ENCODE results near the gene SOCS1. TPM values are rescaled to one million over a fixed set of nuclear protein-coding genes. Genes with fewer than 3 reads are reported as not detected.
A peak's percentile ranks its signal among the peaks of the same experiment; 100 is the strongest.

Gene SOCS1
- total RNA-seq, 1 donor from 2014 or later: 1.6 TPM

DNA sequence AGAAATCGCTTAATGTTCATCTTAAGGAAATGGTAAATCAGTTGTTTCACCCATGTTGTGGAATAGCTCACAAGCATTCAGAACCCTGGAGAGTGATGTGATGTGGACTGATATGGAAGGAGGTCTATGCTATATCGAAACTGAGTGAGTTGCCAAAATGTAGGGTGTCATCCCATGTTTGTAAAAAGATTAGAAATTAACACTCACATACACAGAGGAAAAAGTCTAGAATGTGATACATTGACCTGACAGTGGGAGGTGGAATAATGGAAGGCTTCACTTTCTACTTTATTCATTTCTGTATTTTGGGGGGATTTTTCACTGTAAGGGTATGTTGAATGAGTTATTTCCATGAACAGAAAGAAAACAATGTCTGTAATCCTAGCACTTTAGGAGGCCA is 29.8 kb upstream of the SOCS1 start:
- Mint-ChIP-seq H3K27ac (no peak overlapping the region), H3K36me3 (no peaks in the 10 kb centered on the region)
- TF ChIP-seq EZH2phosphoT487 (IDR thresholded peaks at IDR 0.05): no peak
- no peak for TF ChIP-seq EZH2 (IDR thresholded peaks at IDR 0.05)
- TF ChIP-seq, protein P1, sequence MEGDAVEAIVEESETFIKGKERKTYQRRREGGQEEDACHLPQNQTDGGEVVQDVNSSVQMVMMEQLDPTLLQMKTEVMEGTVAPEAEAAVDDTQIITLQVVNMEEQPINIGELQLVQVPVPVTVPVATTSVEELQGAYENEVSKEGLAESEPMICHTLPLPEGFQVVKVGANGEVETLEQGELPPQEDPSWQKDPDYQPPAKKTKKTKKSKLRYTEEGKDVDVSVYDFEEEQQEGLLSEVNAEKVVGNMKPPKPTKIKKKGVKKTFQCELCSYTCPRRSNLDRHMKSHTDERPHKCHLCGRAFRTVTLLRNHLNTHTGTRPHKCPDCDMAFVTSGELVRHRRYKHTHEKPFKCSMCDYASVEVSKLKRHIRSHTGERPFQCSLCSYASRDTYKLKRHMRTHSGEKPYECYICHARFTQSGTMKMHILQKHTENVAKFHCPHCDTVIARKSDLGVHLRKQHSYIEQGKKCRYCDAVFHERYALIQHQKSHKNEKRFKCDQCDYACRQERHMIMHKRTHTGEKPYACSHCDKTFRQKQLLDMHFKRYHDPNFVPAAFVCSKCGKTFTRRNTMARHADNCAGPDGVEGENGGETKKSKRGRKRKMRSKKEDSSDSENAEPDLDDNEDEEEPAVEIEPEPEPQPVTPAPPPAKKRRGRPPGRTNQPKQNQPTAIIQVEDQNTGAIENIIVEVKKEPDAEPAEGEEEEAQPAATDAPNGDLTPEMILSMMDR (IDR thresholded peaks at IDR 0.05): no peak

DNA sequence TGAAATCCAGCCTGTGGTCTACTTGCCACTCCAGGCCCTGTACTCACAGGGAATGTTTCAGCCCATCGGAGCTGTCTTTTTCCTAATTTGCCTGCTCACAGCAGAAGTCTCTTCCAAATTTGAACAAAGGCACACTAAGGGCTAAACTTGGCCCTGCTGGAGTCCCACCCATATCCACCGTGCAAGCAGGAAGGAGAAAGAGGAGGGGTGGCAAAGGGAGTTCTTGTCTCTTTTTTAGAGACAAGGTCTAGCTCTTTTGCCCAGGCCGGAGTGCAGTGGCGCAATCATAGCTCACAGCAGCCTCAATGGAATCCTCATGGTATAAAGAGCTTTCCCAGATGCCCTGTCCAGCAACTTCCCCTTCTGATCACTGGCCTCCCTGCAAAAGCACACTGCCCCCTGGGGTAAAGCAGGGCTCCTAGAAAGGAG is 27.8 kb upstream of the SOCS1 start:
- H3K36me3 ChIP-seq: no peaks in the 10 kb centered on the region
- H3K4me3 ChIP-seq: no peak overlapping the region
- H3K27ac ChIP-seq: no peak overlapping the region
- no peak overlapping the region for H2AFZ ChIP-seq (replicated peaks)
- peak; percentile 33 for DNase-seq (ENCODE audit: low spot score)
- Mint-ChIP-seq H3K4me3 (no peak overlapping the region), H3K27ac (no peak overlapping the region), H3K9me3 (peaks cover 3% of the 10 kb centered on the region), H3K4me1 (peaks cover 20% of the 10 kb centered on the region), H3K36me3 (no peaks in the 10 kb centered on the region), H3K27me3 (ENCODE audit: insufficient read depth, low read depth) (peaks cover 8% of the 10 kb centered on the region)
- TF ChIP-seq, protein P1 (IDR thresholded peaks at IDR 0.05): no peak
- TF ChIP-seq EZH2 (IDR thresholded peaks at IDR 0.05) (no peak), EZH2phosphoT487 (IDR thresholded peaks at IDR 0.05) (no peak)
- H3K4me2 ChIP-seq: no peak overlapping the region
- H3K9ac ChIP-seq: no peak overlapping the region
- H3K4me1 ChIP-seq: peaks cover 3% of the 10 kb centered on the region
- no peaks in the 10 kb centered on the region for H3K9me3 ChIP-seq (ENCODE audit: low read depth)
- H3K79me2 ChIP-seq (ENCODE audit: low read depth): no peaks in the 10 kb centered on the region
- H3K27me3 ChIP-seq: no peaks in the 10 kb centered on the region
- H3F3A ChIP-seq (ENCODE audit: low read depth): no peaks in the 10 kb centered on the region
- no peaks in the 10 kb centered on the region for H4K20me1 ChIP-seq (ENCODE audit: low read depth)

More for the DNA sequence above, 29.8 kb upstream of the SOCS1 start:
- no peak overlapping the region for H3K4me2 ChIP-seq
- no peak for DNase-seq (ENCODE audit: low spot score)
- no peaks in the 10 kb centered on the region for H4K20me1 ChIP-seq (ENCODE audit: low read depth)
- H3K9ac ChIP-seq: no peak overlapping the region
- no peaks in the 10 kb centered on the region for H3K36me3 ChIP-seq
- no peaks in the 10 kb centered on the region for H3K27me3 ChIP-seq
- H3K9me3 ChIP-seq (ENCODE audit: low read depth): no peaks in the 10 kb centered on the region
- peaks cover 6% of the 10 kb centered on the region for H3K9me3 Mint-ChIP-seq
- peaks cover 22% of the 10 kb centered on the region for H3K4me1 Mint-ChIP-seq
- no peak overlapping the region for H2AFZ ChIP-seq (replicated peaks)
- no peak overlapping the region for H3K27ac ChIP-seq
- no peak overlapping the region for H3K4me3 Mint-ChIP-seq
- H3F3A ChIP-seq (ENCODE audit: low read depth): no peaks in the 10 kb centered on the region
- peaks cover 3% of the 10 kb centered on the region for H3K4me1 ChIP-seq
- H3K4me3 ChIP-seq: no peak overlapping the region
- H3K79me2 ChIP-seq (ENCODE audit: low read depth): no peaks in the 10 kb centered on the region
- peaks cover 8% of the 10 kb centered on the region for H3K27me3 Mint-ChIP-seq (ENCODE audit: insufficient read depth, low read depth)

DNA sequence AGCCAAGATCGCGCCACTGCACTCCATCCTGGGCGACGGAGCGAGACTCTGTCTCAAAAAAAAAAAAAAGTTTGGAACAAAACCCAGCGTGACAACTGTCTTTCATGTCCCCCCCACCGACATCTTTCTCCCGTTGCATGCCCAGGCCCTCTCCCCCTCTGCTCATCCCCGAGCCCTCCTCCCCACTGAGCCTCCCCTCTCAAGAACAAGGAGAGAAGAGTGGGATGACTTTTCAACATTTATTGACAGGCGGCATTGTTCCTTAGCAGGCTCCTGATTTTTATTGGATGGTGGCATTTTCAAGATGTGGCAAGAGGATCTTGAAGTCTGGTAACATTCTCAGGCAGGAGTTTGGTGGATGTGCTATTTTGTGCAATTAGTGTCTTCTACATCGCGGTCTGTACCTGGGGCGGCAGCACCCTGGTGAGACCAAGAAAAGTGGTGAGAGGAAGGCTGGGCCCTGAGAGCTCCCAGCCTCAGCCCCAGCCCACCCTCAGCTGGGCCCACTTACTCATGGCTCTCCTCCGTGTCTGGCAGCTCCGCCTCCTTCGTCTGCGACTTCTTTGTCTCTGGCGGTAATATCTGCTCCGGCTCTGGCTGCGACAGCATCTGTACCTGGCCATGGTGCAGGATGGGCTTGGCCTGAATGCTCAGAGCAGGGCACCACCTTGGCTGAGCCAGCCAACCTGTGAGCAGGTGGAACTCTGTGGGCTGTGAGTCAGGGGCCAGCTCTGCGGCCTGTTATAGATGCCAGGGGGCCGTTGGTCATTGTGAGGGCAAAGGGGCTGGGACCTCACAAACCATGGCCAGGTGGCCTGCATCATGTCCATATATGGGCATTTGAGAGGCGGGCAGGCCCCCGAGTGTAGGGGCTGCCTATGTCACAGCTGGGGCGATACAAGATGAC is 24.9 kb upstream of the SOCS1 start, which contains the start of gene PRM1:
Gene PRM1 (minus strand): TSS at position 715 of the 907 bp plus-strand sequence. CDS start 92 bp downstream, at position 623.
- Histone ChIP-seq H3F3A (ENCODE audit: low read depth) (no peaks in the 10 kb centered on the region), H3K4me1 (peaks cover 3% of the 10 kb centered on the region), H4K20me1 (ENCODE audit: low read depth) (no peaks in the 10 kb centered on the region), H3K9ac (no peak within 1 kb of the TSS), H3K27ac (no peak within 1 kb of the TSS), H3K4me3 (no peak within 1 kb of the TSS), H3K27me3 (no peaks in the 10 kb centered on the region), H3K79me2 (ENCODE audit: low read depth) (no peaks in the 10 kb centered on the region), H3K36me3 (no peaks in the 10 kb centered on the region), H2AFZ (replicated peaks) (no peak within 1 kb of the TSS), H3K9me3 (ENCODE audit: low read depth) (no peaks in the 10 kb centered on the region), H3K4me2 (no peak within 1 kb of the TSS)
- H3K4me1 Mint-ChIP-seq: peaks cover 13% of the 10 kb centered on the region
- TF ChIP-seq EZH2 (IDR thresholded peaks at IDR 0.05): no peak
- TF ChIP-seq, protein P1 (IDR thresholded peaks at IDR 0.05): no peak
- TF ChIP-seq EZH2phosphoT487 (IDR thresholded peaks at IDR 0.05): no peak
- peak within 1 kb of the TSS; percentile 46 for H3K27ac Mint-ChIP-seq
- H3K27me3 Mint-ChIP-seq (ENCODE audit: insufficient read depth, low read depth): peaks cover 7% of the 10 kb centered on the region
- no peaks in the 10 kb centered on the region for H3K9me3 Mint-ChIP-seq
- H3K4me3 Mint-ChIP-seq: no peak within 1 kb of the TSS
- H3K36me3 Mint-ChIP-seq: no peaks in the 10 kb centered on the region
- no peak for DNase-seq (ENCODE audit: low spot score)

Measured in neural progenitor cell (in vitro differentiated cells).